Activated naive CD8-positive, alpha-beta T cell treated with anti-CD3 and anti-CD28 coated beads, Interleukin-2, amount 10 ng/mL, durations not matched to agents 7 days and 5 days (primary cell): ENCODE measurements around the gene ANKRD42. TPM values are rescaled to one million over a fixed set of nuclear protein-coding genes. Genes with fewer than 3 reads are reported as not detected.

Source experiments
- ATAC-seq: fragments of 150-1000 bp; cut with Tn5 transposase; one replicate; pipeline ENCODE4 v1.10.0; 2021; ENCODE audit warnings: low read depth, moderate library complexity
- POLR2A ChIA-PET: fragments of 350-600 bp; sonication (Branson Sonifier 250); formaldehyde crosslinking; loops from one replicate; lab custom pipeline; 2021; ENCODE audit warnings: antibody characterized with exemption; lab: Charles Lee
- DNase-seq: peaks from one replicate; pipeline ENCODE4 v3.0.0; 2021
- H3K27ac Mint-ChIP-seq: one replicate; pipeline ENCODE4 v1.8.0; 2022; ENCODE audit warnings: mild to moderate bottlenecking, mixed read lengths
- H3K27me3 Mint-ChIP-seq: one replicate; pipeline ENCODE4 v1.8.0; 2022; ENCODE audit warnings: mild to moderate bottlenecking, moderate library complexity, mixed read lengths
- H3K36me3 Mint-ChIP-seq: one replicate; pipeline ENCODE4 v1.8.0; 2021; ENCODE audit warnings: mild to moderate bottlenecking, mixed read lengths
- H3K4me1 Mint-ChIP-seq: one replicate; pipeline ENCODE4 v1.8.0; 2021; ENCODE audit warnings: mixed read lengths
- H3K4me3 Mint-ChIP-seq: one replicate; pipeline ENCODE4 v1.8.0; 2022; ENCODE audit warnings: mild to moderate bottlenecking, moderate library complexity, mixed read lengths
- H3K9me3 Mint-ChIP-seq: one replicate; pipeline ENCODE4 v1.8.0; 2021; ENCODE audit warnings: mixed read lengths
- total RNA-seq, 2 experiments: library from RNA; stranded (reverse); gene quantifications; one replicate each; pipeline ENCODE4 v1.2.3, GENCODE V29; 2021

The ANKRD42 gene
- 1 to 10 TPM; 6.2 to 7.4 TPM for total RNA-seq

DNA sequence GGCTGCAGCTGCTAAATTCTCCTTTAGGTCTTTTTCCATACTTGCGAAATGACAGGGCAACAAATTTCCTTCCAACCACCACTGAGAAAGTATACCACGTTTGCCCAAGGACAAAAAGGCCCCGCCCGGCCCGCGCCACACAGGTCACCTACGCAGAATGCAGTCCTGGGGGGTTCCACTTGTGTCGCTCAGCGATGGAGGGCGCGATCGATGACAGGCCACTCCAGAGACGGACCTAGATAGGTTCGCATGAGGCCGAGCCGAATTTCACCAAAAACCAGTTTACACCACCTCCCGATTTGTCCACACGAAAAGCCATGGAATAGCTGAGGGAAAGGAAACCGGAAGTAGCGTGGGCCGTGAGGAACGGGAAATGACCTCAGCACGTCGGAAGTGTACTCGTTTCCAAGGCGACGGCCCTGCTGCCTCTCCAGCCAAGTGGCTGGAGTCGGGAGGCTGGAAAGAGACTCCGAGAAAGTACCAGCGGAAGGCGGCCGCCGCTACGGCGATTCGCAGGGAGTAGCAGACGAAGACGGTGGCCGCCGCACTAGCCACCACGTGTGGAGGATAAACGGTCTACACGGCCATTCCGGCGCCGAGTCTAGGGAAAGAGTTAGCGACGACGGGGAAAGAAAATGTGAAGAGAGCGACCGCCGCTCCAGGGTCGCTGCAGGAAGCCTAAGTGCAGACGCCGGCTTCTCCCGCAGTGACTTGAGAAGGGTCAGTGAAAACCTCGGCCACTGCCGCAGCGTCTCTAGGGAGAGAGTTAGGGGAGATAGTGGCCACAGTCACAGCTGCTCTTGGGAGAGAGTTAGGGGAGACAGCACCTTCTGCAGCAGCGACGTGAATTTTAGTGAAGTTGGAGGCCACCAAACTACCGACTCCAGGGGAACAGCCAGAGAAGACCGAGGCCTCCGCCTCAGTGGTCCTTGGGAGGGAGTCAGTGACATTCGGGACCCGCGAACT lies at the start of gene ANKRD42:
Gene ANKRD42, plus strand, starts transcription at position 398 of the 966 bp plus-strand sequence. CDS start 959 bp downstream, outside the sequence.
- ATAC-seq: peak; percentile 72
- Mint-ChIP-seq H3K27me3 (no peaks in the 10 kb centered on the region), H3K9me3 (no peaks in the 10 kb centered on the region), H3K4me3 (peak within 1 kb of the TSS; percentile 94), H3K4me1 (peaks cover 30% of the 10 kb centered on the region), H3K36me3 (peaks cover 7% of the 10 kb centered on the region), H3K27ac (peak within 1 kb of the TSS; percentile 94)
- POLR2A ChIA-PET: interaction anchor here (0.7 to 2.8 kb wide), 5 partner anchors 37 to 294 kb away, joined by 3 to 26 read pairs (median 6); partner anchors contain the start of genes CCDC90B, DDIAS, PCF11 and PRCP
- peak; percentile 82 for DNase-seq

- POLR2A ChIA-PET: interaction anchor here (1.1 to 1.3 kb wide), 2 partner anchors 8 to 30 kb away, joined by 3 read pairs; no protein-coding TSS in a partner anchor
- no peaks in the 10 kb centered on the region for H3K36me3 Mint-ChIP-seq
Measured at GRCh38 chr11:83147895-83148294, 45.6 kb upstream of the ANKRD42 start.

DNA sequence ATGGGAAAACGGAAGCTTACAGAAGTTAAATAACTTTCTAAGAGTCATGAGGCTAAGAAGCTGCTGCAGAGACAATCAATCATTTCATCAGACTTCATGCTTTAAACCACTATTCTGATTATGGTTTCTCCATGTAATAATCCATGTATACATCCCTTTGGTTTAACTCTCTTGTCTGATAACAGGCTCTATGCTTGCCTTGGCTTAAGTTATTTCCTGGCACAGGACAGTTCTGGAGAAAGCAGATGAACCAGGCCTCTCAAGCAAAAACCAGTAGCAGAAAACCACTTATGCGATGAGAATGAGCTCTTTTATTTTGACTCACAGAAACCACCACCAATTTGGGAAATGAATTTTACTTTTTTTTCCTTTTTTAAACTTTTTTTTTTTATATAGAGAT lies 43.1 kb upstream of the ANKRD42 start:
- H3K4me1 Mint-ChIP-seq: peaks cover 8% of the 10 kb centered on the region
- H3K9me3 Mint-ChIP-seq: no peaks in the 10 kb centered on the region
- ATAC-seq: no peak
- no peak overlapping the region for H3K4me3 Mint-ChIP-seq
- no peak overlapping the region for H3K27ac Mint-ChIP-seq
- peaks cover 7% of the 10 kb centered on the region for H3K27me3 Mint-ChIP-seq
- DNase-seq: no peak
- POLR2A ChIA-PET: no interaction called here
- H3K36me3 Mint-ChIP-seq: no peaks in the 10 kb centered on the region

More at GRCh38 chr11:83147895-83148294, 45.6 kb upstream of the ANKRD42 start:
- no peak for DNase-seq
- no peaks in the 10 kb centered on the region for H3K4me1 Mint-ChIP-seq
- peaks cover 10% of the 10 kb centered on the region for H3K27me3 Mint-ChIP-seq
- ATAC-seq: no peak
- no peaks in the 10 kb centered on the region for H3K9me3 Mint-ChIP-seq
- H3K4me3 Mint-ChIP-seq: no peak overlapping the region
- H3K27ac Mint-ChIP-seq: no peak overlapping the region

DNA sequence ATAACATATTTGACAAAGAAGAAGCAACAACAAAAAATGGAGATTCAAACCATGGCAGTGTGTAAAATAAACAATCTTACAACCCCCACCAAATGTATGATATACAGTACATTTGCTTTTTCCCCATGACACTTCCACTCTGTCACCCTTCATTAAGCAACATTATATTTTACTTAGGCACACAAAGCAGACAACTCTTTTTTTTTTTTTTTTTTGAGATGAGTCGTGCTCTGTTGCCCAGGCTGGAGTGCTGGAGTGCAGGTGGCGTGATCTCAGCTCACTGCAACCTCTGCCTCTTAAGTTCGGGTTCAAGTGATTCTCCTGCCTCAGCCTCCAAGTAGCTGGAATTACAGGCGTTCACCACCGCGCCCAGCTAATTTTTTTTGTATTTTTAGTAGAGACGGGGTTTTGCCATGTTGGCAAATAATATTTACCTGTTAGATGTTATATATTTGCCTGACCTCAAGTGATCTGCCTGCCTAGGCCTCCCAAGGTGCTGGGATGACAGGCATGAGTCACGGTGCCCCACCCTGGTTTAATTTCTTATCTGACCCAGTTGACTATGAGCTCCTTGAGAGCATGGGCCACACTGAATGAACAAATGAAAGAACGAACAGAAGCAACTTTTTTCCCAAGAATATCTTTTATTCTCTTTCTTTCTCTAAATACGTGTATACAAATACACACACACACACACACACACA lies 42.1 kb upstream of the ANKRD42 start:
- DNase-seq (no peak), ATAC-seq (no peak)
- peaks cover 10% of the 10 kb centered on the region for H3K4me1 Mint-ChIP-seq

DNA sequence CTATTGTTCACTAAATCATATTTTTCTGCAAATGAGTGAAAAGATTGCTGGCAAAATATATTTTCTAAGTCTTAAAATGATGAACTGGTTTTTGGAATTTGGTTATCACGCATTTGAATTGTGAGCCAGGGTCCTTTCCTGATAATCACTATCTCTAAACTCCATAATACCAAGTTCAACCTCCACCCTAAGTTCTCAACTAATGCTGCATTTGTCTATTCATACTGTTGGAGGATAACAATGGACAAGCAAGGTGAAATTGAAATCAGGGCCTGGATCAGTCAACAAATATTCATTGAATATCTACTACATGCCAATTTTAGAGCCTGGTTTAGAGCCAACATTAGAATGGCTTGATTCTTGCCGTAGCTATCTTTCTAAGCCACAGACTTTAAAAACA lies 41.2 kb upstream of the ANKRD42 start:
- POLR2A ChIA-PET: no interaction called here
- DNase-seq: no peak
- no peak for ATAC-seq
- Mint-ChIP-seq H3K36me3 (peaks cover 3% of the 10 kb centered on the region), H3K4me1 (peaks cover 10% of the 10 kb centered on the region), H3K9me3 (no peaks in the 10 kb centered on the region), H3K27ac (no peak overlapping the region), H3K4me3 (no peak overlapping the region), H3K27me3 (peaks cover 7% of the 10 kb centered on the region)

More for the DNA sequence above, 42.1 kb upstream of the ANKRD42 start:
- no peak overlapping the region for H3K4me3 Mint-ChIP-seq
- peaks cover 7% of the 10 kb centered on the region for H3K27me3 Mint-ChIP-seq
- H3K36me3 Mint-ChIP-seq: no peaks in the 10 kb centered on the region
- POLR2A ChIA-PET: interaction anchor here (0.6 kb wide), 1 partner anchor 23 kb away, joined by 3 read pairs; no protein-coding TSS in a partner anchor
- H3K27ac Mint-ChIP-seq: no peak overlapping the region
- no peaks in the 10 kb centered on the region for H3K9me3 Mint-ChIP-seq

- POLR2A ChIA-PET: interaction anchor here (1.0 kb wide), 1 partner anchor 37 kb away, joined by 4 read pairs; no protein-coding TSS in a partner anchor
Measured at GRCh38 chr11:83153764-83154163, 39.7 kb upstream of the ANKRD42 start.

DNA sequence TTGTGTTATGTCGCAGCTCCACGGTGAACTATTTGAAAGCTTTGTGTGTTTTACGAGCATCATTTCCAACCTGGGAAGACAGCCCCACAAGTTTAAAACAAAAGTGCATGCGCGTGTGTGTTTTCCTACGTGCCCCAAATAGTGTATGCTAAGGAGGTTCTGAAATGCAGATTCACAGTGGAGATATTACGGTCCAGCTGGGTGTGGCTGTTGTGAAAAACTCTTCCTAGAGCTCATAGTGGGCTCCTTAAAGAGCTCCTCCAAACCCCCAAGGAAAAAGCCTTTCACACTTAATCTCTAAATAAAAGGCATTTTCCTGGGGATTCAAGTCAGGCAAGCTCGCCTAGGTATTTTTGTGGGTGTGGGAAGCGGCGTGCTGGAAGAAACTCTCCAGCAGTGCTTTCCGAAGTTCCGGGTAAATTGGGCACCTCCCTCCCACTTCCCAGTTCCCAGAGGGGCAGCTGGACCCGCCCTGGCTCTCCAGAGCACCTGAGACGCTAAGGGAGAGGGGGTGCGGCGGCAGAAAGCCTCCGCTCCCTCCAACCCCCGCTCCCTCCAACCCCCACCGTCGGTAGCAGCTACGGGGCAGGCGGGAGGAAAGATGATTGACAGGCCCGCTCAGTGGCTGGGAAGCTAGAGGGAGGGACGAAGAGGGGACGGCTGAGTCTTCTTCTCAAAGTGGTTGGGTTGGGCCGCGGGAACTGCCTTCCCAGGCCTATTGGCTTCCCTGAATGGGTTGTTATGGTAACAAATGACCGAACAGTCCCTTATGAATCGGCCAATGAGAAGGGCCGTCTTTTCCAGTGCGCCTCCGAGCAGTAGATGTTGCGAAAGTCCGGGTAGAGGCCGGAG lies 37.1 kb upstream of the ANKRD42 start:
- Mint-ChIP-seq H3K4me1 (peaks cover 29% of the 10 kb centered on the region), H3K27ac (peak overlapping the region; percentile 100), H3K27me3 (no peaks in the 10 kb centered on the region), H3K9me3 (no peaks in the 10 kb centered on the region), H3K4me3 (peak overlapping the region; percentile 100), H3K36me3 (peaks cover 29% of the 10 kb centered on the region)
- DNase-seq (no peak), ATAC-seq (peak; percentile 91)
- POLR2A ChIA-PET: interaction anchor here (0.6 to 5.4 kb wide), 32 partner anchors 9 to 256 kb away, joined by 3 to 82 read pairs (median 5); partner anchors contain the start of genes ANKRD42, CCDC90B, DDIAS and PRCP

More at GRCh38 chr11:83153764-83154163, 39.7 kb upstream of the ANKRD42 start:
- Mint-ChIP-seq H3K36me3 (peaks cover 12% of the 10 kb centered on the region), H3K27ac (no peak overlapping the region), H3K9me3 (no peaks in the 10 kb centered on the region), H3K4me3 (no peak overlapping the region), H3K4me1 (peaks cover 10% of the 10 kb centered on the region), H3K27me3 (no peaks in the 10 kb centered on the region)
- no peak for DNase-seq
- no peak for ATAC-seq

GRCh38 chr11:83156996-83157593 lies 36.4 kb upstream of the ANKRD42 start, which contains the start of gene PCF11:
Gene PCF11 (plus strand): TSS chr11:83157131. CDS start chr11:83157440, 309 bp downstream.
- peak; percentile 91 for DNase-seq

GRCh38 chr11:83157594-83158356 lies 35.7 kb upstream of the ANKRD42 start:
- peaks cover 40% of the 10 kb centered on the region for H3K4me1 Mint-ChIP-seq
- DNase-seq: peak; percentile 69
- H3K9me3 Mint-ChIP-seq: no peaks in the 10 kb centered on the region
- peaks cover 36% of the 10 kb centered on the region for H3K36me3 Mint-ChIP-seq
- POLR2A ChIA-PET: interaction anchor here (0.9 to 5.4 kb wide), 22 partner anchors 10 to 257 kb away, joined by 3 to 82 read pairs (median 9); partner anchors contain the start of genes ANKRD42, CCDC90B, DDIAS and PRCP
- ATAC-seq: no peak
- peak overlapping the region; percentile 100 for H3K27ac Mint-ChIP-seq
- no peaks in the 10 kb centered on the region for H3K27me3 Mint-ChIP-seq
- peak overlapping the region; percentile 100 for H3K4me3 Mint-ChIP-seq

More at GRCh38 chr11:83156996-83157593, 36.4 kb upstream of the ANKRD42 start, which contains the start of gene PCF11:
- Mint-ChIP-seq H3K4me1 (peaks cover 36% of the 10 kb centered on the region), H3K9me3 (no peaks in the 10 kb centered on the region), H3K27me3 (no peaks in the 10 kb centered on the region), H3K36me3 (peaks cover 36% of the 10 kb centered on the region), H3K4me3 (peak within 1 kb of the TSS; percentile 100), H3K27ac (peak within 1 kb of the TSS; percentile 100)
- ATAC-seq: peak; percentile 16
- POLR2A ChIA-PET: interaction anchor here (0.7 to 5.4 kb wide), 29 partner anchors 11 to 256 kb away, joined by 3 to 82 read pairs (median 7); partner anchors contain the start of genes ANKRD42, CCDC90B, DDIAS and PRCP

DNA sequence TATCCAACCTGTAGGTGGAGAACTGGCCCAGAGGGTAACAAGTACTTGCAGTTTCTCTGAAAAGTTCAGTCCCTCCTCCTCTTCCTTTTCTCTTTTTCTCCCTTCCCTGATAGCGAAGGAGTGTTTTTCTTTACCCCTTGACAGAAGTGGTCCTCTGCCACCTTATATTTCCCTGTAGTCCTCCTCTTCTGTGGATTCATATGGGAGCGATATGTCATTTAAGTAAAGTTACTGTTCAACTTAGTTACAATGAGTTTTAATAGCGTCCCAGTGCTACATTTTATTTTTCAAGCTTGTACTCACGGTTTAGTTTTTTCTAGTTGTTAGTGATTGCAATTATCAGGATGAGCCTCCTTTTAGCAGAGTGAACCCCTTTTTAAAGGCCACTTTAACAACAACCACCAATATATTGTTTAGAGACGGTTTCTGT lies 35.1 kb upstream of the ANKRD42 start:
- Mint-ChIP-seq H3K9me3 (no peaks in the 10 kb centered on the region), H3K4me1 (peaks cover 41% of the 10 kb centered on the region), H3K36me3 (peaks cover 36% of the 10 kb centered on the region), H3K27ac (peak overlapping the region; percentile 100), H3K4me3 (peak overlapping the region; percentile 100), H3K27me3 (no peaks in the 10 kb centered on the region)
- ATAC-seq (no peak), DNase-seq (no peak)
- POLR2A ChIA-PET: interaction anchor here (0.6 to 5.4 kb wide), 7 partner anchors 10 to 257 kb away, joined by 3 to 82 read pairs (median 7); partner anchors contain the start of genes DDIAS and RAB30
